ENCODE results near the gene KRT39.

GRCh38 chr17:40937384-40937819 lies 29.3 kb downstream of the KRT39 start, which contains the start of gene KRT23:
- TF ChIP-seq, protein P1, sequence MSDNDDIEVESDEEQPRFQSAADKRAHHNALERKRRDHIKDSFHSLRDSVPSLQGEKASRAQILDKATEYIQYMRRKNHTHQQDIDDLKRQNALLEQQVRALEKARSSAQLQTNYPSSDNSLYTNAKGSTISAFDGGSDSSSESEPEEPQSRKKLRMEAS (IDR thresholded peaks at IDR 0.05): no peak
- TF ChIP-seq RAD21 (IDR thresholded peaks at IDR 0.05) (no peak), ATF3 (IDR thresholded peaks at IDR 0.05) (no peak), RXRA (IDR thresholded peaks at IDR 0.05) (no peak), EGR1 (IDR thresholded peaks at IDR 0.05; ENCODE audit: low read depth in 2 of 2) (no peak)
- TF ChIP-seq, protein P2, sequence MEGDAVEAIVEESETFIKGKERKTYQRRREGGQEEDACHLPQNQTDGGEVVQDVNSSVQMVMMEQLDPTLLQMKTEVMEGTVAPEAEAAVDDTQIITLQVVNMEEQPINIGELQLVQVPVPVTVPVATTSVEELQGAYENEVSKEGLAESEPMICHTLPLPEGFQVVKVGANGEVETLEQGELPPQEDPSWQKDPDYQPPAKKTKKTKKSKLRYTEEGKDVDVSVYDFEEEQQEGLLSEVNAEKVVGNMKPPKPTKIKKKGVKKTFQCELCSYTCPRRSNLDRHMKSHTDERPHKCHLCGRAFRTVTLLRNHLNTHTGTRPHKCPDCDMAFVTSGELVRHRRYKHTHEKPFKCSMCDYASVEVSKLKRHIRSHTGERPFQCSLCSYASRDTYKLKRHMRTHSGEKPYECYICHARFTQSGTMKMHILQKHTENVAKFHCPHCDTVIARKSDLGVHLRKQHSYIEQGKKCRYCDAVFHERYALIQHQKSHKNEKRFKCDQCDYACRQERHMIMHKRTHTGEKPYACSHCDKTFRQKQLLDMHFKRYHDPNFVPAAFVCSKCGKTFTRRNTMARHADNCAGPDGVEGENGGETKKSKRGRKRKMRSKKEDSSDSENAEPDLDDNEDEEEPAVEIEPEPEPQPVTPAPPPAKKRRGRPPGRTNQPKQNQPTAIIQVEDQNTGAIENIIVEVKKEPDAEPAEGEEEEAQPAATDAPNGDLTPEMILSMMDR (IDR thresholded peaks at IDR 0.05; ENCODE audit: low read depth, low read length, missing input control): no peak
